GM12864 (cell line): ENCODE data around the gene SGO2.
"Not testable (repeated sequence)": the region's sequence is repeated elsewhere in the genome, so short reads cannot be mapped to it uniquely, and the experiment has no call there.

ENCODE experiments used
- DNase-seq: peaks from one replicate; pipeline ENCODE4 v3.0.0-alpha.2; 2011; ENCODE audit warnings: low read depth
- H3K4me3 ChIP-seq: 2 replicates; pipeline ENCODE4 v1.5.1; 2011; ENCODE audit warnings: mild to moderate bottlenecking, low read depth, low read length, control low read depth
- CTCF ChIP-seq: IDR thresholded peaks from 2 replicates; pipeline ENCODE4 v1.5.1; 2011; ENCODE audit warnings: low read depth, mild to moderate bottlenecking, moderate library complexity, low read length, control low read depth, inconsistent platforms; ENCODE audit errors: missing control alignments

Gene SGO2

GRCh38 chr2:200534572-200534971 is 8.6 kb downstream of the SGO2 start:
- DNase-seq = no peak
- TF ChIP-seq CTCF = no peak
- no peak overlapping the region for H3K4me3 ChIP-seq

- TF ChIP-seq CTCF = no peak
- H3K4me3 ChIP-seq = no peak overlapping the region
- DNase-seq = no peak
These were observed 12.1 kb downstream of the SGO2 start for GRCh38 chr2:200538139-200538538.

- no peak for TF ChIP-seq CTCF
- H3K4me3 ChIP-seq = no peak overlapping the region
- DNase-seq = no peak
These were observed 14.8 kb downstream of the SGO2 start for GRCh38 chr2:200540793-200541192.

- H3K4me3 ChIP-seq, DNase-seq: not testable (repeated sequence)
These were observed 40.6 kb downstream of the SGO2 start for GRCh38 chr2:200566596-200566995.

GRCh38 chr2:200567932-200568331 is 41.9 kb downstream of the SGO2 start:
- TF ChIP-seq CTCF = no peak
- H3K4me3 ChIP-seq = no peak overlapping the region
- no peak for DNase-seq

- peak; percentile 9 for TF ChIP-seq CTCF
- DNase-seq = no peak
- no peak overlapping the region for H3K4me3 ChIP-seq
These were observed 50.0 kb downstream of the SGO2 start for GRCh38 chr2:200575957-200576356.

GRCh38 chr2:200577027-200577426 is 51.0 kb downstream of the SGO2 start:
- no peak overlapping the region for H3K4me3 ChIP-seq
- no peak for TF ChIP-seq CTCF
- DNase-seq = no peak

GRCh38 chr2:200578778-200579177 is 52.8 kb downstream of the SGO2 start:
- peak; percentile 46 for TF ChIP-seq CTCF
- H3K4me3 ChIP-seq = no peak overlapping the region
- DNase-seq = no peak
